GM19467 (cell line): Measurements from ENCODE around the gene ZNHIT1.

Experiments
- ATAC-seq: cut with Tn5 transposase; IDR thresholded peaks from one replicate; pipeline ENCODE4 v1.9.1; 2021; ENCODE audit warnings: mild to moderate bottlenecking, moderate library complexity; ENCODE audit not compliant: unreplicated experiment

The ZNHIT1 gene

GRCh38 chr7:101216860-101217387 lies 1.0 kb upstream of the ZNHIT1 start:
- ATAC-seq = peak; percentile 5

- no peak for ATAC-seq
Measured at GRCh38 chr7:101218236-101219125, 516 bp downstream of the ZNHIT1 start.

- no peak for ATAC-seq
Measured at GRCh38 chr7:101220295-101220694, 2.3 kb downstream of the ZNHIT1 start.

- ATAC-seq = no peak
Measured at GRCh38 chr7:101222275-101222830, 4.4 kb downstream of the ZNHIT1 start.

GRCh38 chr7:101223528-101223927 lies 5.6 kb downstream of the ZNHIT1 start:
- ATAC-seq = no peak

GRCh38 chr7:101225650-101226049 lies 7.7 kb downstream of the ZNHIT1 start:
- no peak for ATAC-seq

- no peak for ATAC-seq
Measured at GRCh38 chr7:101226721-101227120, 8.8 kb downstream of the ZNHIT1 start.

- no peak for ATAC-seq
Measured at GRCh38 chr7:101231644-101232043, 13.7 kb downstream of the ZNHIT1 start.

GRCh38 chr7:101232141-101232850 lies 14.3 kb downstream of the ZNHIT1 start:
- no peak for ATAC-seq

GRCh38 chr7:101233907-101234547 lies 16.1 kb downstream of the ZNHIT1 start:
- ATAC-seq = no peak

- ATAC-seq = no peak
Measured at GRCh38 chr7:101234636-101235035, 16.7 kb downstream of the ZNHIT1 start.

GRCh38 chr7:101235050-101235449 lies 17.1 kb downstream of the ZNHIT1 start:
- ATAC-seq = no peak

- no peak for ATAC-seq
Measured at GRCh38 chr7:101235522-101235921, 17.6 kb downstream of the ZNHIT1 start.

GRCh38 chr7:101236292-101236835 lies 18.4 kb downstream of the ZNHIT1 start:
- ATAC-seq = no peak

- no peak for ATAC-seq
Measured at GRCh38 chr7:101237206-101238067, 19.5 kb downstream of the ZNHIT1 start, which contains the start of gene CLDN15. TSS of gene CLDN15 (minus strand) at chr7:101237802. CDS start at chr7:101237581, 221 bp downstream.

- ATAC-seq = no peak
Measured at GRCh38 chr7:101238226-101239182, 20.5 kb downstream of the ZNHIT1 start.

GRCh38 chr7:101239191-101239950 lies 21.4 kb downstream of the ZNHIT1 start:
- ATAC-seq = no peak

- no peak for ATAC-seq
Measured at GRCh38 chr7:101239951-101240220, 21.9 kb downstream of the ZNHIT1 start.
